PC-3 (cell line): ENCODE results near the gene CARMIL1. TPM values are rescaled to one million over a fixed set of nuclear protein-coding genes. Genes with fewer than 3 reads are reported as not detected.

ENCODE experiments used
- ATAC-seq: fragments of 200-7000 bp; cut with Tn5 transposase; 2 replicates; pipeline ENCODE4 v1.9.1; 2020; ENCODE audit warnings: mild to moderate bottlenecking, moderate library complexity
- BruUV-seq: library from RNA; stranded (reverse); fragments of 400-500 nt; replicated peaks from 2 replicates; lab custom pipeline; 2021; lab: Mats Ljungman, UMichigan
- CTCF ChIA-PET: fragments of 300-600 bp; sonication (Branson Sonifier 250); formaldehyde crosslinking; loops from one replicate; lab custom pipeline; 2022; ENCODE audit warnings: antibody characterized with exemption; lab: Charles Lee
- POLR2A ChIA-PET: fragments of 300-600 bp; sonication (Branson Sonifier 250); formaldehyde crosslinking; loops from one replicate; lab custom pipeline; 2022; ENCODE audit warnings: antibody characterized with exemption; ENCODE audit not compliant: unreplicated experiment; lab: Charles Lee
- DNase-seq: peaks from one replicate; pipeline ENCODE4 v3.0.0-alpha.2; 2015
- H2AFZ ChIP-seq: fragments of 300-600 bp; sonication (generic); 2 replicates; pipeline ENCODE4 v1.6.0; 2016; ENCODE audit warnings: antibody characterized with exemption, low read length
- H3F3A ChIP-seq: fragments of 300-600 bp; sonication (generic); one replicate; pipeline ENCODE4 v1.6.0; 2017; ENCODE audit warnings: antibody characterized with exemption, low read length, control low read depth, mild to moderate bottlenecking; ENCODE audit not compliant: unreplicated experiment
- H3K27ac ChIP-seq: fragments of 300-600 bp; sonication (generic); 2 replicates; pipeline ENCODE4 v1.5.1; 2016; ENCODE audit warnings: mild to moderate bottlenecking, low read length
- H3K27me3 ChIP-seq: fragments of 300-600 bp; sonication (generic); 2 replicates; pipeline ENCODE4 v1.6.1; 2016; ENCODE audit warnings: low read length, mixed read lengths
- H3K36me3 ChIP-seq: fragments of 300-600 bp; sonication (generic); 2 replicates; pipeline ENCODE4 v1.6.1; 2016; ENCODE audit warnings: low read depth, mixed run types, low read length, mixed read lengths
- H3K4me1 ChIP-seq: fragments of 300-600 bp; sonication (generic); 2 replicates; pipeline ENCODE4 v1.5.1; 2016; ENCODE audit warnings: low read length; ENCODE audit not compliant: insufficient read depth
- H3K4me2 ChIP-seq: fragments of 300-600 bp; sonication (generic); 2 replicates; pipeline ENCODE4 v1.6.0; 2016; ENCODE audit warnings: low read length
- H3K4me3 ChIP-seq: fragments of 300-600 bp; sonication (generic); 2 replicates; pipeline ENCODE4 v1.5.1; 2016; ENCODE audit warnings: mild to moderate bottlenecking, low read length, mixed read lengths
- H3K79me2 ChIP-seq: fragments of 300-600 bp; sonication (generic); 2 replicates; pipeline ENCODE4 v1.6.1; 2017; ENCODE audit warnings: low read length, mixed read lengths
- H3K9ac ChIP-seq: fragments of 300-600 bp; sonication (generic); 2 replicates; pipeline ENCODE4 v1.6.0; 2016; ENCODE audit warnings: mild to moderate bottlenecking, low read length
- H3K9me2 ChIP-seq: fragments of 300-600 bp; sonication (generic); replicated peaks from 2 replicates; pipeline ENCODE4 v1.6.1; 2016; ENCODE audit warnings: mixed run types, low read length, mixed read lengths
- H3K9me3 ChIP-seq: fragments of 300-600 bp; sonication (generic); 2 replicates; pipeline ENCODE4 v1.6.1; 2016; ENCODE audit warnings: low read length, mixed read lengths
- H4K20me1 ChIP-seq: fragments of 300-600 bp; sonication (generic); 2 replicates; pipeline ENCODE4 v1.6.1; 2016; ENCODE audit warnings: low read length, mixed read lengths
- CTCF ChIP-seq: fragments of 300-600 bp; sonication (generic); conservative IDR thresholded peaks from 2 replicates; pipeline ENCODE4 v1.5.1; 2017; ENCODE audit warnings: antibody characterized with exemption, low read depth, mild to moderate bottlenecking, low read length
- EZH2 ChIP-seq: fragments of 300-600 bp; sonication (generic); IDR thresholded peaks from one replicate; pipeline ENCODE4 v1.6.1; 2017; ENCODE audit warnings: antibody characterized with exemption, mild to moderate bottlenecking, low read length; ENCODE audit not compliant: unreplicated experiment
- EZH2phosphoT487 ChIP-seq: fragments of 300-600 bp; sonication (generic); IDR thresholded peaks from 2 replicates; pipeline ENCODE4 v1.6.1; 2018; ENCODE audit warnings: mild to moderate bottlenecking, antibody characterized with exemption, low read length, borderline replicate concordance
- intact Hi-C: fragments of 100-400 bp; cut with micrococcal nuclease; formaldehyde crosslinking; loops from 2 replicates; pipeline ENCODE4 v1.9.0; 2023
- total RNA-seq: library from RNA; depleted of rRNA; stranded (reverse); fragments of >200 nt; gene quantifications from 2 replicates; pipeline ENCODE4 v1.2.3, GENCODE V29; 2014

Gene CARMIL1
- total RNA-seq, 1 experiment from 2014 or later = 22.0 TPM

GRCh38 chr6:25542984-25543910, 264.1 kb downstream of the CARMIL1 start:
- no peaks in the 10 kb centered on the region for H3K9me3 ChIP-seq
- no peak overlapping the region for H3K4me2 ChIP-seq
- H3K9me2 ChIP-seq = no peaks in the 10 kb centered on the region
- no peak for TF ChIP-seq EZH2phosphoT487
- TF ChIP-seq EZH2 = no peak
- TF ChIP-seq CTCF = no peak
- ChIA-PET POLR2A (no interaction called here), CTCF (no interaction called here)
- no peak overlapping the region for H3K27ac ChIP-seq
- no peak overlapping the region for H2AFZ ChIP-seq
- no TSS peak for BruUV-seq
- H3K79me2 ChIP-seq = no peaks in the 10 kb centered on the region
- no peaks in the 10 kb centered on the region for H3F3A ChIP-seq
- no peak overlapping the region for H3K9ac ChIP-seq
- no peaks in the 10 kb centered on the region for H4K20me1 ChIP-seq
- intact Hi-C loops = no loop called here
- no peaks in the 10 kb centered on the region for H3K36me3 ChIP-seq
- no peaks in the 10 kb centered on the region for H3K27me3 ChIP-seq
- no peak for DNase-seq
- no peaks in the 10 kb centered on the region for H3K4me1 ChIP-seq
- ATAC-seq = no peak
- no peak overlapping the region for H3K4me3 ChIP-seq

GRCh38 chr6:25544833-25545232, 265.7 kb downstream of the CARMIL1 start:
- Histone ChIP-seq H4K20me1 (no peaks in the 10 kb centered on the region), H3K36me3 (no peaks in the 10 kb centered on the region), H3F3A (no peaks in the 10 kb centered on the region), H3K4me2 (no peak overlapping the region), H3K9me3 (no peaks in the 10 kb centered on the region), H3K27me3 (no peaks in the 10 kb centered on the region), H3K4me1 (no peaks in the 10 kb centered on the region), H3K9ac (no peak overlapping the region), H3K79me2 (no peaks in the 10 kb centered on the region), H3K27ac (no peak overlapping the region), H3K4me3 (no peak overlapping the region), H2AFZ (no peak overlapping the region), H3K9me2 (no peaks in the 10 kb centered on the region)
- intact Hi-C loops = no loop called here
- POLR2A ChIA-PET = no interaction called here
- no TSS peak for BruUV-seq
- CTCF ChIA-PET = no interaction called here
- TF ChIP-seq EZH2 (no peak), CTCF (no peak), EZH2phosphoT487 (no peak)
- DNase-seq = no peak
- ATAC-seq = no peak

- intact Hi-C loops = no loop called here
- Histone ChIP-seq H3K79me2 (no peaks in the 10 kb centered on the region), H3F3A (no peaks in the 10 kb centered on the region), H3K36me3 (no peaks in the 10 kb centered on the region), H3K9me2 (no peaks in the 10 kb centered on the region), H3K4me3 (no peak overlapping the region), H4K20me1 (no peaks in the 10 kb centered on the region), H3K9me3 (no peaks in the 10 kb centered on the region), H3K27ac (no peak overlapping the region), H2AFZ (no peak overlapping the region), H3K4me2 (no peak overlapping the region), H3K9ac (no peak overlapping the region), H3K27me3 (no peaks in the 10 kb centered on the region), H3K4me1 (no peaks in the 10 kb centered on the region)
- POLR2A ChIA-PET = no interaction called here
- DNase-seq (no peak), ATAC-seq (no peak)
- CTCF ChIA-PET = no interaction called here
- BruUV-seq = no TSS peak
- TF ChIP-seq EZH2 = no peak
These were observed 268.6 kb downstream of the CARMIL1 start for GRCh38 chr6:25547797-25548196.
